ENCODE data around the gene VGLL4. TPM values are rescaled to one million over a fixed set of nuclear protein-coding genes. Genes with fewer than 3 reads are reported as not detected.

VGLL4 gene
- total RNA-seq, 1 experiment from 2014 or later = 26.9 TPM

- POLR2A ChIA-PET = no interaction called here
Observed at GRCh38 chr3:11536132-11536935, 107.4 kb downstream of the VGLL4 start.

More at GRCh38 chr3:11536132-11536935, 107.4 kb downstream of the VGLL4 start:
- H2AFZ ChIP-seq (ENCODE audit: low read depth, low read length, poor library complexity, severe bottlenecking) = no peak overlapping the region
- ChIA-PET RAD21 (ENCODE audit: low non-redundant PET in 1 of 2, low total read pairs in 2 of 2, uncharacterized antibody in 2 of 2, unreplicated experiment in 2 of 2) (no interaction called here), CTCF (no interaction called here)
- no peak overlapping the region for H3K27ac ChIP-seq (ENCODE audit: low read depth, low read length)
- H3K79me2 ChIP-seq (ENCODE audit: insufficient read depth, low read length) = no peaks in the 10 kb centered on the region
- H3K9me3 ChIP-seq (ENCODE audit: control insufficient read depth in 1 of 2, insufficient read depth in 1 of 2, low read depth in 1 of 2, low read length in 2 of 2) = no peaks in the 10 kb centered on the region
- no peak for TF ChIP-seq SRF (IDR thresholded peaks at IDR 0.05; ENCODE audit: low read depth)
- no peak for TF ChIP-seq TCF7L2 (IDR thresholded peaks at IDR 0.05; ENCODE audit: borderline replicate concordance, extremely low read depth, insufficient read depth, insufficient read length)
- TF ChIP-seq YY1 (IDR thresholded peaks at IDR 0.05; ENCODE audit: extremely low read depth, insufficient replicate concordance, low read depth, low read length) = no peak
- TF ChIP-seq, protein P1, sequence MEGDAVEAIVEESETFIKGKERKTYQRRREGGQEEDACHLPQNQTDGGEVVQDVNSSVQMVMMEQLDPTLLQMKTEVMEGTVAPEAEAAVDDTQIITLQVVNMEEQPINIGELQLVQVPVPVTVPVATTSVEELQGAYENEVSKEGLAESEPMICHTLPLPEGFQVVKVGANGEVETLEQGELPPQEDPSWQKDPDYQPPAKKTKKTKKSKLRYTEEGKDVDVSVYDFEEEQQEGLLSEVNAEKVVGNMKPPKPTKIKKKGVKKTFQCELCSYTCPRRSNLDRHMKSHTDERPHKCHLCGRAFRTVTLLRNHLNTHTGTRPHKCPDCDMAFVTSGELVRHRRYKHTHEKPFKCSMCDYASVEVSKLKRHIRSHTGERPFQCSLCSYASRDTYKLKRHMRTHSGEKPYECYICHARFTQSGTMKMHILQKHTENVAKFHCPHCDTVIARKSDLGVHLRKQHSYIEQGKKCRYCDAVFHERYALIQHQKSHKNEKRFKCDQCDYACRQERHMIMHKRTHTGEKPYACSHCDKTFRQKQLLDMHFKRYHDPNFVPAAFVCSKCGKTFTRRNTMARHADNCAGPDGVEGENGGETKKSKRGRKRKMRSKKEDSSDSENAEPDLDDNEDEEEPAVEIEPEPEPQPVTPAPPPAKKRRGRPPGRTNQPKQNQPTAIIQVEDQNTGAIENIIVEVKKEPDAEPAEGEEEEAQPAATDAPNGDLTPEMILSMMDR (IDR thresholded peaks at IDR 0.05 in 2 of 3, conservative IDR thresholded peaks at IDR 0.05 in 1 of 3; ENCODE audit: borderline replicate concordance in 1 of 3, insufficient read depth in 1 of 3, low read depth in 2 of 3, low read length in 2 of 3) = no peak
- no peak for TF ChIP-seq EGR1 (IDR thresholded peaks at IDR 0.05; ENCODE audit: low read depth)
- no peak for TF ChIP-seq SIN3A (IDR thresholded peaks at IDR 0.05; ENCODE audit: low read depth)
- TF ChIP-seq EZH2 (IDR thresholded peaks at IDR 0.05) = no peak
- TF ChIP-seq RAD21 (IDR thresholded peaks at IDR 0.05; ENCODE audit: low read depth) = no peak
- TF ChIP-seq ELF1 (IDR thresholded peaks at IDR 0.05; ENCODE audit: borderline replicate concordance, low read depth) = no peak
- TF ChIP-seq JUND (IDR thresholded peaks at IDR 0.05) = no peak
- TF ChIP-seq CBX3 (IDR thresholded peaks at IDR 0.05; ENCODE audit: low read depth) = no peak
- TF ChIP-seq SP1 (IDR thresholded peaks at IDR 0.05; ENCODE audit: low read depth) = no peak
- TF ChIP-seq ZNF274 (IDR thresholded peaks at IDR 0.05; ENCODE audit: low read depth, low read length) = no peak
- no peak for TF ChIP-seq MAX (IDR thresholded peaks at IDR 0.05)
- no peak for TF ChIP-seq FOSL1 (IDR thresholded peaks at IDR 0.05; ENCODE audit: low read depth)
- no peak for TF ChIP-seq REST (IDR thresholded peaks at IDR 0.05; ENCODE audit: low read depth)
- no peak for TF ChIP-seq ATF3 (IDR thresholded peaks at IDR 0.05)
- no peak for TF ChIP-seq ZBTB33 (IDR thresholded peaks at IDR 0.05; ENCODE audit: extremely low read depth, insufficient replicate concordance, low read length)
- no peaks in the 10 kb centered on the region for H4K20me1 ChIP-seq (ENCODE audit: insufficient read depth)
- DNase-seq (ENCODE audit: low read depth, low spot score) (no peak), ATAC-seq (no peak)
- intact Hi-C loops (cut with micrococcal nuclease) = no loop called here
- H3K36me3 ChIP-seq (ENCODE audit: control insufficient read depth in 1 of 2, insufficient read depth in 2 of 2, low read length in 2 of 2) = no peaks in the 10 kb centered on the region
- no peak overlapping the region for H3K9ac ChIP-seq (ENCODE audit: low read length)
- no TSS peak for BruUV-seq (replicated peaks)
- H3K4me1 ChIP-seq (ENCODE audit: control insufficient read depth in 1 of 2, insufficient read depth in 2 of 2, low read length in 2 of 2) = peaks cover 0 to 11% of the 10 kb centered on the region in 2 experiments; a peak in 2 of 4 replicates
- H3K4me3 ChIP-seq (replicated peaks in 1 of 2; ENCODE audit: low read depth in 1 of 2, low read length in 2 of 2) = no peak overlapping the region
- H3K27me3 ChIP-seq (ENCODE audit: insufficient read depth, low read length) = no peaks in the 10 kb centered on the region
- H3K9me2 ChIP-seq (ENCODE audit: insufficient read depth) = no peaks in the 10 kb centered on the region
- no peak overlapping the region for H3K4me2 ChIP-seq (ENCODE audit: low read length)
